NCI-H146 (cell line): ENCODE data around the gene RHOBTB3.
"Not testable (repeated sequence)": the region's sequence is repeated elsewhere in the genome, so short reads cannot be mapped to it uniquely, and the experiment has no call there.

Source experiments
- DNase-seq: peaks from one replicate; lab custom pipeline; 2025; lab: John Stamatoyannopoulos, UW

RHOBTB3 gene

DNA sequence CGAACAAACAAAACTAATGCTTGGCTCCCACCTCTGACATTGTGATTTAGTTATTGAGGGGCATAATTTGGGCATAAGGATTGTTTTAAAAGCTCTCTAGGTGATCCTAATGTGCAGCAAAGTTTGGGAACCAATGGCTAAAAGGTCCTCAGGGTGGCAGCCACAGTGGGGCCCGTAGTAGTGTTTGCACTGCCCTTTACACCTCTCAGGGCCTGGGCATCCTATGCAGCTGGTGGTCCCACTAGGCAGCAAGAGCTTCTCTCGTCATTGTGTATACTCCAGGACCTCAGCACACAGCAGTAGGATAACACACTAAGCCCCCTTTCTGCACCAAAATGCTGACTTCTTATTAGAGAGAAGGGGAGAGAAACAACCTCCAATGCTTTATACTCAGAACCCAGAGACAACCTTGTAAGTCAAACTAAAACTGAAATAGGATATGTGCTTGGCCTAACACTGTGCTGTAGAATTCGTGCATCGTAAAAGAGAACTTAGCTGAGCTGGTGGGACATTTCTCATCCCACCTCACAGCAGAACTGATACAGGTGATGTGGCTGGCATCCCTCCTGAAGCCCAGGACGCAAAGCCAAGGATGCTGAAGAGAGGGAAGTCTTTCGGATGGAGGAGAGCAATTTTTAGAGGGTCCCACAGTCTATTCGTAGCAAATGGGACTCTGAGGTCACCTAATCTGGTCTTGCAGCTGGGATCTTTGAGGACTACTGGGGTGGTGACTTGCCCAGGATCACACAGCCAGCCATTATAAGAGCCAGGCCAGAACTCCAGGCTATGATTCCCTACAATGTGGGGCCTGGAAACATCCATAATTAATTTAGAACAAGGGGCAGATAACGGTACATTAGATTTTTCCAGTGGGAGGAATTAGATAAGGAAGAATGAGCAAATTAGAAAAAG, 90.2 kb downstream of the RHOBTB3 start:
- DNase-seq = no peak

DNA sequence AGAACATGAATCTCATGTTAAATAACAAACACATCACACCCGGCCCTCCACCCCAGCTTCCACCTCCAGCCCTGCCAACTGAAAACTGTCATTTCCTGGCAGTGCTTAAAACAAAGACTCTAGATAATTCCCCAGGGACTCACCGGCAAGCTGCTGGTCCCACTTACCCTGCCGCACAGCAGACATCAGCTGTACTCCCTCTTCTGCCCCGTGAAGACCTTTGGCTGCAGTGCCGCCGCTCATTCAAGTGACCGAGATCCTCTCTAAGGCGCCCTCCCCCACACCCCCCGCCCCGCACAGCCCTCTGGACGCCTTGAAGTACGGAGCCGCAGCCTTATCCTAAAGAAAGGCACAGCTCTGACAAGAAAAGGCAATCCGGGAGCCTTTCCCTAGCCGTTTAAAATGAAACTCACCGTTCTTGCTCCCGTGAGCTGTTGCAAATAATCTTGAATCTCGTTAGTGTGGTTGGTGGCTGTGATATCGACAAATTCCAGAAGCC, 91.0 kb downstream of the RHOBTB3 start:
- peak; percentile 34 for DNase-seq

DNA sequence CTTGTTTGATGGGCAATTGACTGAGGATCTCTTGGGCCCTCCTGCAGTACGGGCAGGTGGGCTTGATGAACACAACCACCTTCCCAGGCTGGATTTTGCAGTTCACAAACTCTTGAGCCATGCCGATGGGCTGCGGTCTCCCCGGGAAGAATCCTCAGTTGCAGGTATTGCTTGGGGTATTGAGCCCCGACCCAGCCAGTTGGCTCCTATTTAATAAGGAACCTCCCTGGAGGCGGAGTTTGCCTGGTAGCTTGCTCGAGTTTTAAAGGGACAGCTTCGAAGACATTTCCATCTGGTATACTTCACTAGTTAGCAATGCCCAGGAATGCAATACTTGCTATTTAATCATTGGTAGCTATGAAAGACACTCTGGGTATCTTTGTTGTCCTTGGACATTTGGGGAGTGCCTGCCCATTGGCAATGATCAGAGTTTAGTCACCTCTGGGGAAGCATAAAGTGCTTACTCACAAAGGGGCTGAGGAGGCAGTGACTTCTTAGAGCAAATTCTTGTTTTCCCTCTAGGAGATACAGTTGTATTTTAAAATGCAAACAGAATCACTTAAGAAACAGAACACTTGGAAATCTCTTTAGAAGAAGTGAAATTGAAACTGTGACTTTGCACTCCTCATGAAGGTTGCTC, 91.5 kb downstream of the RHOBTB3 start, which contains the start of gene GLRX:
Gene GLRX, minus strand, starts transcription at position 185 of the 640 bp plus-strand sequence. Its CDS starts 64 bp downstream, at position 121.
- peak; percentile 52 for DNase-seq

DNA sequence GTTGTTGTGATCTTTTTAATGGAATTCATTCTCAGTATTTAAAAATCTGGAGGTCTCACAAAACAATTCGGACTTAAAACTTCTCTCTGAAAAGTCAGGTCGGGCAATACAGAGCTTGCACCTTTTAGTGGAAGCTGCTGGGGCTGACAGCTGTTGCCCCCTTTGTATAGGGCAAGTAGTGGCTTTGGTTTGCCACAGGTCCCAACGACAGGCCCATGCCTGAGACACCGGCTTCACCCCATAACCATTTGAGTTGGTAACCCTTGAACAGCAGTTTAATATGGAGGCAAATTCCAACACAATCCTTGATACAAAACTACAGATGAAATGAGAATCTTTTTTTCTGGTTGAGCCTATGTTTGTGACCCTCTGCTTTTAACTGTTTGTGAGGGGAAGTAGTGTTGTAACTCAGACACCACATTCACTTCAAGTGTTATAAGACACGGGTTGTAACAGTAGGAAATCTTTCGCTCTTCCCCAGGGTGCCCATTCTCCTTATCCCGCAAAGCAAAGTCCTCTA, 92.1 kb downstream of the RHOBTB3 start:
- DNase-seq = no peak

DNA sequence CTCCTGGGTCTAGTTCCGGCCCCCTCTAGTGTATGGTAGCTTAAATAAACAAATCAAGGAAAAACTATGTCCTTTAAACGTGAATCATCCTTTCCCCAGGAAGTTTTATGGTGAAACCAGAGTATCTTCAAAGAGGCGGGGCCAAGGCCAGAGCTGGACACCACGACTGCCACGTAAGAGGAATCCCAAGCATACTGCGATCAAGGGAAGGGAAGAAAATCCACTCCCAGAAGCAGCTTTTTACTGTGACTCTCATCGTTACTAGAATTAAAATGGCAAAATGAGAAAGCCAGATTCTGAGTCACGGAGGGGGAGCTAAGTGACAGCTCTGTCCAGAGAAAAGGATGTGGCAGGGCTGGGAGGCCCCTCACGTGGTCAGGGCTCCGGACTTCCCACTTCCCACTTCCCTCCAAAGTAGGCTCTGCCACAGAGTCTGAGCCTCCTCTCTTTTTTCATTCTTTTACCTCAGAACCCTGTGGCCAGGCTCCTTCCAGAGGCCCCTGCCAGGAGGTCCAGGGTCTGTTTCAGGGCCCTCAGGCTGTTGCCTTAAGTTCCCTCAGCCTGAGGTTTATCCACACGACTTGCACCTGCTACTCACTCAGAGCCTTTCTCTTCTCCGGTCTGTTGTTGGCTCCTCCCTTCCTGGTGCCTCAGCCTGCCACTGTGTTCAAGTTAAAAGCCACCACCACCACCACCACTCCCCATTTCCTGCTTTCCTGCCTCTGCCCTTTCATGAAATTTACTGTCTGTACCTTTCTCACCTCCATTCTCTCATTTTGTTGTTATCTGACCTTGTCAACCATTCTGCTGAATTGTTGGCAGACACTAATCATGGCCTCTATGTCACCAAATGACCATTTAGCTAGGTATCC, 92.8 kb downstream of the RHOBTB3 start:
- peak; percentile 48 for DNase-seq

DNA sequence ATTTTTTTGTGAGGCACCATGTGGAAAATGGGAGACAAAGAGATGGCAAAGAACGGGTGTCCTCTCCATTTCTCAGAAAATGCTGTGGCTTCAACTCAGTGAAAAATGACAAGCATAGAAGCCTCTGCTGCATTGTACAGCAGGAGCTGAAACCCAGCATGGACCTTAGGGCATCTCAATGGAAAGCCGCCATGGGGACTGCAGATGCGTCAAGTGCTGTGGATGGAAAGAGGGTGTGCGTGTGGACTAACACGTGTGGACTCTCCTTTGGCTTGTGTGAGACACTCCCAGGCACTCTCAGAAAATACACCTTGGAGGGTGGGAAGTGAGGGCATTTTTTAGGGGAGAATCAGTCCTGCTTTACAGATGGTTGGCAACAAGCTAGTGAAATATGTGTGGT, 93.6 kb downstream of the RHOBTB3 start:
- DNase-seq = no peak

DNA sequence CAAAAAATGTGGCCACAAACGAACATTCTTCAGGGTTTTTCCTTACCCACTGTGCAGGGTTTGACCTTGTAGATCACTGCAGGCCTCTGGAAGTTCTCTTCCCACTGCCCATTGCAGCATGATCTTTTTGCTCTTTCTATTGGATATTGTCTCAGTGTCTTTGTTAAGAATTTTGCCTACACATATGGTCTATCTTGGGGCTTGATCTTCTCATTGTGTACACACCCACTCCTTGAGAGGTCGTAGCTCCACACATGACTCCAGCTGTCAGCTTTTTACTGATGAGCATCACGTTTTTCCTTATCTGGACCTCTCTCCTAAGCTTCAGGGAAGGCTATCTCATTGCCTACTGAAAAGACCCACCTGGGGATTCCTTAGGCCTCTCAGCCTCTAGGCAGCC, 94.4 kb downstream of the RHOBTB3 start:
- no peak for DNase-seq

DNA sequence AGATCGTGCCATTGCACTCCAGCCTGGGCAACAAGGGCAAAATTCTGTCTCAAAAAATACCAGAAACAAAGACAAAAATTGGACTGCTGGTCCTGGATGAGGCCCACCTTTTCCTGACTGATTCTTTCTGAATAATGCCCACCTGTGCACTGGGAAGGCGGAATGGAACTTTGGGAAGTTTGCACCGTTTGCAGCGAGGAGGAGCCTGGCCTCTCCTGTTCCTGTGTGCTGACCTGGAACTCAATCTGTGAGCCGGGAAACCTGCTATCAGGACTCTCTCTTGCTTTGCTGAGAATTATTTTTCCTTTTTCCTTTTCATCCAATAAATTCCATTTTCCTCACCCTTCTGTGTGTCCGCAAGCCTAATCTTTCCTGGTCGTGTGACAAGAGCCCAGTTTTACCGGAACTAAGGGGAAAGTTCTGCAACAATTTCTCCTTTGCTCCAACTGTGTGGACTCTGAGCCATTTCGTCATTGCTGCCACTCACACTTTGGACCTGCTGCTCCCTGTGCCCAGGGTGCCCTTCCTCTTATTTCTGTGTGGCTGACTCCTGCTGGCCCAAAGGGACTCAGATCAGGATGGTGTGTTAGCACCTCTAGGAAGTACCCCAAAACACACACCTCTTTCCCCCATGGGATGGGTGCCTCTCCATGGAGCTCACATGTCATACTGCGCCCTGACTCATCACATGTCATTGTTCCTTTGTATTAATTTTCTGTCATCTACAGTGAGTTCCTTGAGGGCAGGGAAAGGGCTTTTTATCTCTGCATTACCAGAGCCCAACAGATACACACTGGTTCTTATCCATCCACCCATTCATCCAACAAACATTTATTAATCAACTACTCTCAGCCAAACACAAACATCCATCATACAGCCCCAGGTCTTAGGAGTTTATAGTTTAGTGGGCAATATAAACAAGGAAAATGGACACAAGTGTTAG, 96.1 kb downstream of the RHOBTB3 start:
- DNase-seq = no peak

DNA sequence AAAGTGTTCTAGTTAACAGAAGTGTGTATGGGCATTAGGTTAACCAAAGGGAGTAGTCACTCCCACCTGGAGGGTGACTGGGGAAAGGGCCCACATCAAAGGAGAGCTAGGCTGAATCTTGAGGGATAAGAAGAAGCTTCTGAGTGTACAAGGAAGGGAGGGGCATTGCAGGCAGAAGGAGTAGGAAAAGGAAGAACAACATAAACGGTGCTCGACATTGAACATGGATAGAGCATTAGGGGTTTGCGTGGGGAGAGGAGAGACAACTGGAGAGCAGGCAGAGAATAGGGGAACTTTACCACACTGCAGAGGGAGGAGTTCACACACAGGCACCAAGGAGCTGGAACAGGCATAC, 96.7 kb downstream of the RHOBTB3 start:
- DNase-seq = no peak

DNA sequence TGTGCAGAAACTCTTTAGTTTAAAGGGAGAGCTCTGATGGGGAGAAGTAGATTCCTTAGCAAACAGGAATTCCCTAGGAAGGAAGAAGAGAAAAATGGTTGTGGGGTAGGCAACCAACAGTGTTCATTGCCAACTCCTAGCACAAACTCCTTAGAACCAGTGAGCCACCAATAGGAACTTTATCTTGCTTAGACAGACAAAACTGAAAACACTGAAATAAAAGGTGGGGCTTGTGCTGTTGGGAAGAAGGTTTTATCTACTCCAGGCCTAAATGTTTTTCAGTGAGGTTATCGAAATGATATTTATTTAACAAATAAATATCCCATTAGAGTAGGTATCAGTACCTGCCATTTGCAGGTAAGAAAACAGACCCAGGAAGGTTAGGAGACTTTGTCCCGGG, 99.1 kb downstream of the RHOBTB3 start:
- DNase-seq = no peak

DNA sequence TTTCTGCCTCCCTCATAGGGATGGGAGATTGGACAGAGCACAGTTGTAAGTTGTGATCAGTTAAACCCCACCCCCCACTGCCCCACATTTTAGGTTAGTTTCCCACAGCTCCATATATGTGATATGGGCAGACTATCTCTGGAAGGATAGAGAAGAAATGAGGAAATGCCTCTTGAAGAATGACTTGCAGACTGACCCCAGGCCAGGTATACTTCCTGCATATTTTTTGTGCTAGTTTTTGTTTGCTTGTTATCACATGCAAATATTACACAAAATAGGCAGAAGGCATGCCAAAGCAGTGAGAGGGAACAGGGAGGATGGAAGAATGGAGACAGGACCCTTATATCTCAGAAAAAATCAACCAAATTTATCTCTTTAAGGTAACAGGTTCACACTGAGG, 101.5 kb downstream of the RHOBTB3 start:
- no peak for DNase-seq

DNA sequence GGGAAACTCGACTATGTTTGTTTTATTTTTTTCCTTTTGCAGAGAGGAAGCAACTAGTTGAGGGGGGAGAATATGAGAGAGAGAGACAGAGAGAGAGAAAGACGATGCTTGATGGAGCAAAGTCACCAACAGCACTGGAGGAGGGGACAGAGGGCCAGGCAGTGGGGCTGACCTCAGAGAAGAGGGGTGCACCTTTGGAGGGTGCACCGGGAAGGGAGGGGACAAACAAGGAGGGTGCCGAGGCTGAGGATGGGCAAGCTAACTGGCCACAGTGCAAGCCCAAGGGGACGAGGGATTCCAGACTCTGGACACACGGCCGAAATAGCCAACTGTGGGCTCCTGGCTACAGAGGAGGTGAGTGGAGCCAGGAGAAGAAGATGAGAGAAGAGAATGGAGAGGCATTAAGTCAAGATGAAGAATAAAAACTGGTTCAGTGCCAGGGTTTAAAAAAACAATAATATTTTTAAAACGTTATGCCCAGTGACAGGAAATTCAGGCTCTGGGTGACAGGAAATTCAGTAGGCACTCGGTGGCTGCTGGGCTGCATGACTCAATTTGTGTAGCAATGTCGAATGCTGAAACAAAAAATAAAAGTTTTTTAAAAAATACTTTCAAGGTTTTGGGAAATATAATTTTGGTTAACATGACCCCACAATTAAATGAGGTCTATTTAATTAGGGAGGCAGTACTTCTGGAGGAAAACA, 104.7 kb downstream of the RHOBTB3 start:
- no peak for DNase-seq

DNA sequence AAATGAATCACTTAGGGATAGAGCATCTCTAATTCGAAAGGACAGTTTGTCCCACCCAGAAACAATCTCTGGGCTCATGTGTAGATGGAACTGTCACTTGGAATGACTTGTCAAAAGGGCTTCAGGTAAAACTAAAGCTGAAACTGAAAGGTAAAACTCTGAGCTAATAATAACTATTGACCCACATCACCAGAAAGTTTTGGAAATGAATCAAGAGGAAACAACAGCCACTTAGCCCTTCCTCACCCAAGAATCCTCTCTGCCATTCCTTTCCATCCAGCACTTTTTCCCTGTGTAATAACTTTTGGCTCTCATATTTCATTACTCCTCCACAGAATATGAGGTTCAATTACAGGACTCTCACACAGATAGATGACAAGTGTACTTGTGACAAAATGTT, 105.4 kb downstream of the RHOBTB3 start:
- DNase-seq = no peak

DNA sequence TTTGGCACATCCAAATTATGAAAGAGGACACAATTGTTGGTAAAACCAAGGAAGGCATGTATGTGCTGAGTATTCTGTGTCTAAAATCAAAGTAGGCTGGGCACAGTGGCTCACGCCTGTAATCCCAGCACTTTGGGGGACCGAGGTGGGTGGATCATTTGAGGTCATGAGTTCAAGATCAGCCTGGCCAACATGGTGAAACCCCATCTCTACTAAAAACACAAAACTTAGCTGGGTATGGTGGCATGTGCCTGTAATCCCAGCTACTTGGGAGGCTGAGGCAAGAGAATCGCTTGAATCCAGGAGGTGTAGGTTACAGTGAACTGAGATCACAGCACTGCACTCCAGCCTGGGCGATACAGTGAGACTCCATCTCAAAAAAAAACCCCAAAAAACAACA, 105.8 kb downstream of the RHOBTB3 start:
- not testable (repeated sequence) for DNase-seq

DNA sequence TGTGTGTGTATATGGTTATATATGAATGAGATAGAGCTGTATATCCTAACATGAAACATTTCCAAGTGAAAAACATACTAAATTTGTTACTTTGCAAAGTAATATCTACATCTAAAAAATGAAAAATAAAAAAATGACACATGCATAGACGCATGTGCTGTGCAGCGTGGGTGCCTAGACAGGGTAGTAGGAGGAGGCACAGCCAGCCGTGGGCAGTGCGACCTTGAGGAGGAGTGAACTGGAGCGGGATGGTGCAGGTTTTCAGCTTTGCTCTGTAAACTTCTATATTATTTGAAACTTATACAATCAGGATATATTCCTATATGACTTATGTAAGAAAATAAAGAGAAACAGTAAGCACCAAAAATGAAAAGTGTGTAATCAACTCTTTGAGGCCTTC, 106.4 kb downstream of the RHOBTB3 start:
- DNase-seq = no peak

DNA sequence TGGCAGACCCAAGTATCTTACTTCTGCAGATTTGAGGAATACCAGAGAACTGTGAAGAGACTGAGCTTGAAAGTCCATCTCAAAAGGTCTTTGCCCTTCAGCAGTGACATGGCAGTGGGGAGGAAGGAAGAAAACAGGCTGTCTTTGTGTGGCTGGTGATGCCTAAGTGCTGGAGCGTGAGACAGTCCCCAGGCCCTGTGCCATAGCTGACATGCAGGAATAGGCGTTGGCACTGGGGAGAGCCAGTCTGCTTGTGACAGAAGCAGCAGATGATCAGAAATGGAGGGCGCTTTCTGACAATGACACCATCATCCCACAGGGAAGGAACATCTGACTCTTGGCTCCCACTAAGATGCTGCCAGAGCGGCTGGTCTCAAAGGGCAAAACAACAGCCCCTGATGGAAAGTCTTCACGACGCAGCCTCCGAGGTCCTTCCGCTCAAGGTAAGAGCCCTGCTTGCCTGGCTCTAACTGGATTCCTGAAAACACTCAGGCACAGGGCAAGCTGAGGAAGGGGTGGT, 106.9 kb downstream of the RHOBTB3 start:
- DNase-seq = no peak

DNA sequence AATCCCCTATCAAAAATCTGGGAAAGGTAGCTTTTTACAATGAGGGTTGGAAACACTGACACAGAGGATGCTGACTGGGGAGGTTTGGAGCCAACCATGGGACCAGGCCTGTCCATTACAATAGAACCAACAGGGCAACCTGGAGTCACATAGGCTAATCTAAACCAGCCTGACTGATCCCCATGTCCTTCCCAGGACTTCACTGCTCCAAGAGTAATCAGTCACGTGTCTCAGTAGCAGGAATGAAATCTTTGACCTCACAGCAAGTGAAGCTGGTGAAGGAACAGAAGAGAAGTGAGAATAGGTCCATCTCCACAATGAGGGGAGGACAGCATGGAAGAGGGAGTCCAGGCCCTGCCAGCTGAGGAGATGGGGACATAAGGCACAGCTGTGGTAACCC, 107.4 kb downstream of the RHOBTB3 start:
- no peak for DNase-seq

DNA sequence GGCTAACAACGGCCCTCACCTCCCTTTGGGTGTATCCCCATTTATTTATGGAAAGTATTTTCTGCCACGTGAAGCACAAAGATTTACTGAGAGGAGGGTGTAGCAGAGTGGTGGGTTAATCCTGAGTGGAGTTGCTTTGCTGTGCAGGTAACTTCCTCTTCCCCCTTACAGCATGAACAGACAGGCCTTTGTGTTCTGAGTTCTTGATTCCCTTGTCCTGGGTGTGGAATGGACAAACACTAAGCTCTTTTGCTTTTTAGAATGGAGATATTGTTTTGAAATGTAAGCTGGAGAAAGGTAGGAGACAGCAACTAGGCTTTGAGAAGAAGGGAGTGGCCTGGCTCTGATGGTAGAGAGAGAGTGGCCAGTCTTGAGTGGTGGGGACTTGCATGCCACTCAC, 108.5 kb downstream of the RHOBTB3 start:
- no peak for DNase-seq

DNA sequence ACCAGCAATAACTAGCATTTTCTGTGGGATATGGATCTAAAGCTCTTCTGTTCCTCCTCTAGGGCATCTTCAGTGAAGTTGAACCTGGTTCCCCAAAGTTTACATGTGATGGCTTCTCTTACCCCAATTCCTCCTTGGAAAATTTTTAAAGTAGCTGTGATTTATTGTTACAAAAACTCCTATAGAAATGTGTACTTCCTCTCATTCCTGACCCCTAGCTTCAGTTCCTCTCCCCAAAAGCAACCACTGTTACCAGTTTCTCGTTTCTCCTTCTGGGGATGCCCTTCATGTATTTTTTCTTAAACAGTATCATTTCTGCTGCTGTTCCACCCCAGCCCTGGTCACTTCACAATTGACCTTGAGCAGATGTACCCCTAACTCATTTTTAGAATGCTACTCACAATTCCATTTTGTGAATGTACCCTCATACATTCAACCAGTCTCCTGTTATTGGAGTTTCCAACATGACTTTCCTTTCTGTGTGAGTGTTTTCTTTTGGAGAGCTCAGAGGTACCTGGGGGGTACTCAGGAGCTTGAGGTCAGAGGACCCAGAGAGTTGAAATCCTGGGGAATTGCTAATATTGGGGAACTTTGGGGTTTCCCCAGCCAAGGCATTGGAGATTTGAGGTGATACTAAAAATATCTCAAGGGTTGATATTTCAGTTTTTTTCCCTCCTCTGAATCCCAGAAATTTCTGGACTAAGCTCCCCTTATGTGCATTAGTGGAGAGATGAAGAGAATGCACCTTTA, 110.0 kb downstream of the RHOBTB3 start:
- DNase-seq = no peak
